ENCODE data around the gene DRD3.

DNA sequence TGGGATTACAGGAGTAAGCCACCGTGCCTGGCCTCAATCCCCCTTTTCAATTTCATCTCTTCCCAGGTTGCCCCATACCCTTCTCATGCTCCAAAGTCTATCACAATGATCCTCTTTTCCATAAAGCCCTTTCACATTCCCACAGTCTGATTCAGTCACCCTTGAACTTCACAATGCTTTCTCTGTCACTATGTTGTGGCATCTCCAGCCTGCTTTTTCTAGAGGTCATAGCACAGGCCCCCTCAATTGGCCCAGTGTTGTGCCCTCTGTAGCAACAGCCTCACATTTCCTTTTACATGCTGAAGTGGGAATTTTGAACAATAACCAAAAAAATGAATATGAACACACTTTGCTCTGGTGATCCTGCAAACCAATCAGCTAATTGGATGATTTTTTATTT is 21.5 kb downstream of the DRD3 start:
- TF ChIP-seq EZH2 (IDR thresholded peaks at IDR 0.05; ENCODE audit: insufficient read depth, poor library complexity, severe bottlenecking) (no peak), EZH2phosphoT487 (IDR thresholded peaks at IDR 0.05; ENCODE audit: insufficient read depth, low read depth) (no peak)

Data from GM23248 (cell line).